Type B pancreatic cell (in vitro differentiated cells): ENCODE measurements around the gene CCDC112. TPM values are rescaled to one million over a fixed set of nuclear protein-coding genes. Genes with fewer than 3 reads are reported as not detected.

Source experiments
- DNase-seq: peaks from one replicate; pipeline ENCODE4 v3.0.0; 2021; ENCODE audit warnings: mixed read lengths; ENCODE audit not compliant: unreplicated experiment; ENCODE audit errors: extremely low spot score
- H3K27ac Mint-ChIP-seq: 2 replicates; pipeline ENCODE4 v1.8.0; 2021; ENCODE audit warnings: mild to moderate bottlenecking, mixed read lengths
- H3K27me3 Mint-ChIP-seq: 2 replicates; pipeline ENCODE4 v1.8.0; 2021; ENCODE audit warnings: mixed read lengths
- H3K36me3 Mint-ChIP-seq: 2 replicates; pipeline ENCODE4 v1.8.0; 2021; ENCODE audit warnings: mixed read lengths
- H3K4me1 Mint-ChIP-seq: one replicate; pipeline ENCODE4 v1.8.0; 2021; ENCODE audit warnings: mixed read lengths; ENCODE audit not compliant: unreplicated experiment
- H3K4me3 Mint-ChIP-seq: 2 replicates; pipeline ENCODE4 v1.8.0; 2021; ENCODE audit warnings: mild to moderate bottlenecking, mixed read lengths
- H3K9me3 Mint-ChIP-seq: 2 replicates; pipeline ENCODE4 v1.8.0; 2021; ENCODE audit warnings: mixed read lengths
- CTCF ChIP-seq: fragments of 200-600 bp; sonication (generic); conservative IDR thresholded peaks from 2 replicates; pipeline ENCODE4 v1.5.0; 2021; ENCODE audit warnings: antibody characterized with exemption, mild to moderate bottlenecking
- long read RNA-seq: library from polyadenylated mRNA; unstranded; transcript quantifications from one replicate; pipeline ENCODE4 v2.0.0, GENCODE V29; 2020
- total RNA-seq: library from RNA; stranded (reverse); gene quantifications from 2 replicates; pipeline ENCODE4 v1.2.1, GENCODE V29; 2021; ENCODE audit warnings: low replicate concordance

The CCDC112 gene
- total RNA-seq: 5.3 and 7.2 TPM in 2 replicates
- long read RNA-seq, partial matches to known transcripts: 1 of 4 reads
- long read RNA-seq, other reads (novel, unspliced or antisense): 3 of 4 reads

- Mint-ChIP-seq H3K4me3 (peak within 1 kb of the TSS; percentile 99), H3K36me3 (peaks cover 15% of the 10 kb centered on the region), H3K27ac (peak within 1 kb of the TSS; percentile 85), H3K9me3 (peaks cover 7% of the 10 kb centered on the region), H3K4me1 (no peaks in the 10 kb centered on the region), H3K27me3 (peaks cover 8% of the 10 kb centered on the region)
- DNase-seq: peak; percentile 81
- no peak for TF ChIP-seq CTCF
Observed at GRCh38 chr5:115296124-115297022, at the start of gene CCDC112. TSS of gene CCDC112 (minus strand) at chr5:115296654. CDS start at chr5:115296543, 111 bp downstream.

GRCh38 chr5:115345344-115345743 lies 48.9 kb upstream of the CCDC112 start:
- H3K36me3 Mint-ChIP-seq: no peaks in the 10 kb centered on the region

GRCh38 chr5:115343855-115344254 lies 47.4 kb upstream of the CCDC112 start:
- Mint-ChIP-seq H3K4me1 (no peaks in the 10 kb centered on the region), H3K27ac (no peak overlapping the region), H3K36me3 (no peaks in the 10 kb centered on the region), H3K27me3 (no peaks in the 10 kb centered on the region), H3K9me3 (no peaks in the 10 kb centered on the region), H3K4me3 (no peak overlapping the region)
- DNase-seq: no peak
- TF ChIP-seq CTCF: no peak

More at GRCh38 chr5:115345344-115345743, 48.9 kb upstream of the CCDC112 start:
- Mint-ChIP-seq H3K27ac (no peak overlapping the region), H3K27me3 (no peaks in the 10 kb centered on the region), H3K4me1 (no peaks in the 10 kb centered on the region), H3K9me3 (no peaks in the 10 kb centered on the region), H3K4me3 (no peak overlapping the region)
- no peak for TF ChIP-seq CTCF
- no peak for DNase-seq

GRCh38 chr5:115342590-115343377 lies 46.3 kb upstream of the CCDC112 start:
- Mint-ChIP-seq H3K27me3 (no peaks in the 10 kb centered on the region), H3K27ac (no peak overlapping the region), H3K36me3 (no peaks in the 10 kb centered on the region), H3K4me1 (no peaks in the 10 kb centered on the region), H3K4me3 (no peak overlapping the region), H3K9me3 (no peaks in the 10 kb centered on the region)
- no peak for TF ChIP-seq CTCF
- DNase-seq: no peak

GRCh38 chr5:115341745-115342144 lies 45.3 kb upstream of the CCDC112 start:
- Mint-ChIP-seq H3K4me3 (no peak overlapping the region), H3K36me3 (no peaks in the 10 kb centered on the region), H3K9me3 (no peaks in the 10 kb centered on the region), H3K4me1 (no peaks in the 10 kb centered on the region), H3K27ac (no peak overlapping the region), H3K27me3 (no peaks in the 10 kb centered on the region)
- TF ChIP-seq CTCF: no peak
- no peak for DNase-seq
